H1 (cell line): ENCODE results near the gene ZDHHC24. TPM values are rescaled to one million over a fixed set of nuclear protein-coding genes. Genes with fewer than 3 reads are reported as not detected.

ENCODE experiments used
- BACH1 ChIP-seq: IDR thresholded peaks from 2 replicates; pipeline ENCODE4 v1.6.1; 2012; ENCODE audit warnings: low read length, improper control_type of control experiment
- CREB1 ChIP-seq: IDR thresholded peaks from 2 replicates; pipeline ENCODE4 v1.6.1; 2012; ENCODE audit warnings: inconsistent platforms
- CTCF ChIP-seq, 3 experiments: IDR thresholded peaks; 1 replicate in 2 of 3; 2 replicates in 1 of 3; pipeline versions ENCODE4 v1.5.1 to v1.6.1; 2011; ENCODE audit warnings: low read length in 3 of 3, mild to moderate bottlenecking in 3 of 3, inconsistent platforms in 2 of 3, low read depth in 1 of 3, moderate library complexity in 1 of 3; ENCODE audit not compliant: insufficient read depth in 1 of 3; ENCODE audit errors: control extremely low read depth in 1 of 3
- KDM1A ChIP-seq: fragments of 200-600, 300-600 bp; sonication (generic); IDR thresholded peaks from 2 replicates; pipeline ENCODE4 v1.7.1; 2016; ENCODE audit warnings: mild to moderate bottlenecking, low read length, borderline replicate concordance
- KDM5A ChIP-seq: fragments of 200-600 bp; IDR thresholded peaks from 2 replicates; pipeline ENCODE4 v1.7.1; 2012; ENCODE audit warnings: mild to moderate bottlenecking, low read length, inconsistent platforms, mixed read lengths
- POLR2AphosphoS5 ChIP-seq: IDR thresholded peaks from 2 replicates; pipeline ENCODE4 v1.6.1; 2011; ENCODE audit warnings: low read depth, low read length
- RXRA ChIP-seq: IDR thresholded peaks from 2 replicates; pipeline ENCODE4 v1.6.1; 2011; ENCODE audit warnings: low read depth, mild to moderate bottlenecking, low read length, moderate library complexity; ENCODE audit not compliant: insufficient read depth
- SIN3A ChIP-seq, 2 experiments: IDR thresholded peaks in 1 of 2; conservative IDR thresholded peaks in 1 of 2; 2 replicates each; pipeline ENCODE4 v1.6.1; 2011 to 2012; ENCODE audit warnings: low read length in 2 of 2, improper control_type of control experiment in 1 of 2, low read depth in 1 of 2, mild to moderate bottlenecking in 1 of 2
- SIRT6 ChIP-seq: IDR thresholded peaks from one replicate; pipeline ENCODE4 v1.7.1; 2012; ENCODE audit warnings: low read length, inconsistent platforms
- SP2 ChIP-seq: IDR thresholded peaks from 2 replicates; pipeline ENCODE4 v1.6.1; 2012; ENCODE audit warnings: mild to moderate bottlenecking, low read length, inconsistent platforms
- polyA plus RNA-seq, 7 experiments: library from polyadenylated mRNA; depleted of rRNA in 3 of 7; stranded (reverse) in 5 of 7; unstranded in 2 of 7; fragments of >200 nt in 5 of 7; fragments of 200-250 nt in 2 of 7; gene quantifications; 1 replicate in 5 of 7; 2 replicates in 1 of 7; 4 replicates in 1 of 7; pipeline versions ENCODE4 v1.2.1 to v1.2.3, GENCODE V29; 2011 to 2013; ENCODE audit warnings: missing spikeins in 2 of 7, mixed read lengths in 2 of 7
- total RNA-seq: library from RNA; stranded (reverse); fragmentation: NEBNext Ultra II Directional; extraction: Animal tissue kit (Norgen Biotek cat#: 25700); gene quantifications from 2 replicates; pipeline ENCODE4 v1.2.1, GENCODE V29; 2021

Gene ZDHHC24
- total and polyA plus RNA-seq, 2 of the 8 experiments (the other 6 are each of a cell fraction or from before 2014, with no cell fraction given), result 8.4 to 9.7 TPM

GRCh38 chr11:66478729-66479393 lies 67.0 kb downstream of the ZDHHC24 start (continued):
- TF ChIP-seq CTCF (IDR thresholded peaks at IDR 0.05; ENCODE audit: control extremely low read depth in 1 of 3, insufficient read depth in 1 of 3, low read depth in 1 of 3, low read length in 3 of 3) (peak; percentile 82 to 92 (median 87)), SIRT6 (no peak), KDM1A (peak; percentile 99), SP2 (no peak), SIN3A (conservative IDR thresholded peaks at IDR 0.05 in 1 of 2, IDR thresholded peaks at IDR 0.05 in 1 of 2; ENCODE audit: low read depth in 1 of 2, low read length in 2 of 2) (peak; percentile 63 to 80; a peak in 3 of 4 replicates), CREB1 (no peak), BACH1 (no peak), KDM5A (no peak), RXRA (no peak), POLR2AphosphoS5 (peak; percentile 14; the same call in 1 of the 2 replicates)
